Smooth muscle cell (in vitro differentiated cells): ENCODE measurements around the gene ARFGAP3. TPM values are rescaled to one million over a fixed set of nuclear protein-coding genes. Genes with fewer than 3 reads are reported as not detected.

Experiments used
- DNase-seq: peaks from one replicate; lab custom pipeline; 2025; ENCODE audit not compliant: unreplicated experiment; lab: John Stamatoyannopoulos, UW
- H2AFZ ChIP-seq: fragments of 200-600 bp; sonication (generic); 2 replicates; pipeline ENCODE4 v1.6.0; 2016; ENCODE audit warnings: antibody characterized with exemption, low read depth, mild to moderate bottlenecking
- H3F3A ChIP-seq: fragments of 200-600 bp; sonication (generic); 2 replicates; pipeline ENCODE4 v1.6.0; 2017; ENCODE audit warnings: antibody characterized with exemption, low read depth
- H3K27ac ChIP-seq: fragments of 200-600 bp; sonication (generic); 2 replicates; pipeline ENCODE4 v1.5.1; 2016; ENCODE audit warnings: low read depth, mild to moderate bottlenecking
- H3K27me3 ChIP-seq: fragments of 200-600 bp; sonication (generic); 2 replicates; pipeline ENCODE4 v1.6.1; 2016; ENCODE audit warnings: low read depth, mild to moderate bottlenecking
- H3K36me3 ChIP-seq: fragments of 200-600 bp; sonication (generic); 2 replicates; pipeline ENCODE4 v1.5.1; 2016; ENCODE audit warnings: low read depth
- H3K4me1 ChIP-seq: fragments of 200-600 bp; sonication (generic); 2 replicates; pipeline ENCODE4 v1.5.1; 2016; ENCODE audit warnings: low read depth
- H3K4me2 ChIP-seq: fragments of 200-600 bp; sonication (generic); 2 replicates; pipeline ENCODE4 v1.6.0; 2016; ENCODE audit warnings: mild to moderate bottlenecking
- H3K4me3 ChIP-seq: fragments of 200-600 bp; sonication (generic); 2 replicates; pipeline ENCODE4 v1.5.1; 2016; ENCODE audit warnings: mild to moderate bottlenecking
- H3K79me2 ChIP-seq: fragments of 200-600 bp; sonication (generic); 2 replicates; pipeline ENCODE4 v1.6.0; 2016; ENCODE audit warnings: low read depth, mild to moderate bottlenecking
- H3K9ac ChIP-seq: fragments of 200-600 bp; sonication (generic); 2 replicates; pipeline ENCODE4 v1.6.0; 2016; ENCODE audit warnings: low read depth
- H3K9me3 ChIP-seq: fragments of 200-600 bp; sonication (generic); replicated peaks from 2 replicates; pipeline ENCODE4 v1.5.1; 2016; ENCODE audit warnings: low read depth
- H4K20me1 ChIP-seq: fragments of 200-600 bp; sonication (generic); 2 replicates; pipeline ENCODE4 v1.6.0; 2016; ENCODE audit warnings: low read depth
- WGBS: methylation state at CpG from one replicate; pipeline ENCODE4 v1.1.7; 2016; ENCODE audit warnings: low lambda C conversion rate; 5-methylcytosine and 5-hydroxymethylcytosine counted together
- polyA plus RNA-seq: library from polyadenylated mRNA; unstranded; fragments of >200 nt; fragmentation: Nextera tagmentation; extraction: Ambion mirVana; gene quantifications from 2 replicates; pipeline ENCODE4 v1.2.1, GENCODE V29; 2016
- total RNA-seq: library from RNA; depleted of rRNA; stranded (reverse); fragments of >200 nt; gene quantifications from 2 replicates; pipeline ENCODE4 v1.2.3, GENCODE V29; 2014
- TF ChIP-seq, protein P1 (sequence below): fragments of 200-600 bp; sonication (generic); IDR thresholded peaks from 2 replicates; pipeline ENCODE4 v1.5.1; 2017; ENCODE audit warnings: borderline replicate concordance, mild to moderate bottlenecking, antibody characterized with exemption; ENCODE audit not compliant: insufficient read depth, poor library complexity, severe bottlenecking

Gene ARFGAP3
- total and polyA plus RNA-seq, 2 experiments from 2014 or later = 69.2 to 89.9 TPM

DNA sequence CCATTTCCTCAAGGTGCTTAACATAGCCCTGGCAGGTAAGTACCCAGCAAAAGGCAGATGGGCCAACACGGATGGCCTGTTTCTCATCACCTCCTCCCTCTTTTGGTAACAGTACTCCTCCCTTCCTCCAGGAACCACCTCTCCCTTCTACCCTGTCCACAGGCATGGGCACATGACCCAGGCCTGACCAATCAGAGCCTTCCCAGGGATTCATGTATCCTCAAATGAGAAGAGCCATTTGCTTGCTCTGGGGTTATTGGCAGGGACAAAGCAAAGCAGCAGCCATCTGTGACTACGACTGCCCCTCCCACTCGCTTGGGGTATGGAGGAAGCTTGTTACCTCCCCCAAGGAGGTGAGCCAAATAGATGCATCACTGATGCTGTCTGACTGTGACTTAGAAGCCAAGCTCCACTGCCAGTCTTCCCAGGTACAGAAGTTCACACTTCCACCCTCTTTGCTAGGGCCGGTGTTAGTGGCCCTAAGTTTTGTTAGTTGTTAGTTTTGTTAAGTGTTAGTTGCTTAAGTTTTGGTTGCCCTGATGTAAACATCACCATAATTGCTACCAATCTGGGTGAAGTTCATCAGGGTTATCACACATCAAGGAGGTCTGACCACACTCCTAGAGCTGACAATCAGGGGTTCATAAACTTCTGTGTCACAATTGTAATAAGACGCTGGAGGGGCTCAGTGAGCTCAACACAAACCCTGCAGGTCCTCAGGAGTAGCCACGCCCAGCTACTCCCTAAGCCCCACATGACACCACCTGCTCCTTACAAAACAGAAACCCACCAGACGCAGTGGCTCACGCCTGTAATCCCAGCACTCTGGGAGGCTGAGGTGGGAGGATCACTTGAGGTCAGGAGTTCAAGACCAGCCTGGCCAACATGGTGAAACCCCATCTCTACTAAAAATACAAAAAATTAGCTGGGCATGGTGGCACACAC is 57.3 kb downstream of the ARFGAP3 start:
- no peak overlapping the region for H3K9ac ChIP-seq
- TF ChIP-seq, protein P1, sequence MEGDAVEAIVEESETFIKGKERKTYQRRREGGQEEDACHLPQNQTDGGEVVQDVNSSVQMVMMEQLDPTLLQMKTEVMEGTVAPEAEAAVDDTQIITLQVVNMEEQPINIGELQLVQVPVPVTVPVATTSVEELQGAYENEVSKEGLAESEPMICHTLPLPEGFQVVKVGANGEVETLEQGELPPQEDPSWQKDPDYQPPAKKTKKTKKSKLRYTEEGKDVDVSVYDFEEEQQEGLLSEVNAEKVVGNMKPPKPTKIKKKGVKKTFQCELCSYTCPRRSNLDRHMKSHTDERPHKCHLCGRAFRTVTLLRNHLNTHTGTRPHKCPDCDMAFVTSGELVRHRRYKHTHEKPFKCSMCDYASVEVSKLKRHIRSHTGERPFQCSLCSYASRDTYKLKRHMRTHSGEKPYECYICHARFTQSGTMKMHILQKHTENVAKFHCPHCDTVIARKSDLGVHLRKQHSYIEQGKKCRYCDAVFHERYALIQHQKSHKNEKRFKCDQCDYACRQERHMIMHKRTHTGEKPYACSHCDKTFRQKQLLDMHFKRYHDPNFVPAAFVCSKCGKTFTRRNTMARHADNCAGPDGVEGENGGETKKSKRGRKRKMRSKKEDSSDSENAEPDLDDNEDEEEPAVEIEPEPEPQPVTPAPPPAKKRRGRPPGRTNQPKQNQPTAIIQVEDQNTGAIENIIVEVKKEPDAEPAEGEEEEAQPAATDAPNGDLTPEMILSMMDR = no peak
- no peak overlapping the region for H3K4me3 ChIP-seq
- H3K79me2 ChIP-seq = no peaks in the 10 kb centered on the region
- DNase-seq = no peak
- H3K4me2 ChIP-seq = no peak overlapping the region
- H3F3A ChIP-seq = no peaks in the 10 kb centered on the region
- H3K9me3 ChIP-seq = no peaks in the 10 kb centered on the region
- no peaks in the 10 kb centered on the region for H3K4me1 ChIP-seq
- H3K27me3 ChIP-seq = no peaks in the 10 kb centered on the region
- H2AFZ ChIP-seq = no peak overlapping the region
- peaks cover 41% of the 10 kb centered on the region for H4K20me1 ChIP-seq
- WGBS = 92% methylated on average over 8 of the region's 8 CpGs
- H3K36me3 ChIP-seq = peaks cover 6% of the 10 kb centered on the region
- no peak overlapping the region for H3K27ac ChIP-seq

DNA sequence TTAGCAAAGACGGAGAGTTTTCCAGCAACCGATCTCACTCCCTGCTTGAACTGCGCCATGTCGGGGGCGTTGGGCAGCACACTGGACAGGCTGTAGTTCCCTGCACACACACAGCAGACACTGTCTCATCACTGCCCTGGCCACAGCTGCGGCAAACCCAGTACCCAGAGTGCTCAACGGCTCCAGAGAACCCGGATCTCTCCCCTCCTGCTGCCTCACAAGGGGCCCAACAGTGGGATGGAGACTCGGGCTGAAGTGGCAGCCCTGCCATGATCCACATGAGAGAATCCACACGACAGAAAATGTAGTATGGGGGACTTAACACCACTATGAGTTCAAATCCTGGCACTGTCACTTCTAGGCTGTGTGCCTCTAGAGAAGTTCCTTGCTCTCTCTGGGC is 58.0 kb downstream of the ARFGAP3 start:
- Histone ChIP-seq H4K20me1 (peaks cover 41% of the 10 kb centered on the region), H3K36me3 (peaks cover 6% of the 10 kb centered on the region), H3K79me2 (no peaks in the 10 kb centered on the region), H3K4me1 (no peaks in the 10 kb centered on the region), H3K27me3 (no peaks in the 10 kb centered on the region), H3K9me3 (no peaks in the 10 kb centered on the region), H2AFZ (no peak overlapping the region), H3K4me3 (no peak overlapping the region), H3F3A (no peaks in the 10 kb centered on the region), H3K4me2 (no peak overlapping the region), H3K9ac (no peak overlapping the region), H3K27ac (no peak overlapping the region)
- TF ChIP-seq, protein P1 = no peak
- DNase-seq = no peak
- WGBS = 96% methylated on average over 10 of the region's 10 CpGs

GRCh38 chr22:42797011-42797410 is 60.1 kb downstream of the ARFGAP3 start:
- DNase-seq = no peak
- Histone ChIP-seq H3K4me1 (peaks cover under 1% of the 10 kb centered on the region), H3K9me3 (no peaks in the 10 kb centered on the region), H3K4me2 (no peak overlapping the region), H3K4me3 (no peak overlapping the region), H3K79me2 (no peaks in the 10 kb centered on the region), H2AFZ (no peak overlapping the region), H3K36me3 (peaks cover 6% of the 10 kb centered on the region), H3K27ac (no peak overlapping the region), H3F3A (no peaks in the 10 kb centered on the region), H3K27me3 (no peaks in the 10 kb centered on the region), H3K9ac (no peak overlapping the region), H4K20me1 (peaks cover 41% of the 10 kb centered on the region)
- WGBS = 88% methylated on average over 5 of the region's 5 CpGs
- TF ChIP-seq, protein P1 = no peak
